Measurements from ENCODE around the gene IFITM1. TPM values are rescaled to one million over a fixed set of nuclear protein-coding genes. Genes with fewer than 3 reads are reported as not detected.
"Not testable (repeated sequence)": the region's sequence is repeated elsewhere in the genome, so short reads cannot be mapped to it uniquely, and the experiment has no call there.

Gene IFITM1
- total RNA-seq, 1 donor from 2014 or later: 128 TPM

GRCh38 chr11:362642-363442, 49.0 kb downstream of the IFITM1 start:
- Histone ChIP-seq H3K4me3 (no peak overlapping the region), H3K9me3 (no peaks in the 10 kb centered on the region), H3K27ac (no peak overlapping the region), H3K36me3 (no peaks in the 10 kb centered on the region), H3K4me1 (peaks cover under 1% of the 10 kb centered on the region), H3K27me3 (ENCODE audit: low read depth) (peaks cover 28% of the 10 kb centered on the region)
- ATAC-seq: no peak
- no peak for DNase-seq
- TF ChIP-seq, protein P1, sequence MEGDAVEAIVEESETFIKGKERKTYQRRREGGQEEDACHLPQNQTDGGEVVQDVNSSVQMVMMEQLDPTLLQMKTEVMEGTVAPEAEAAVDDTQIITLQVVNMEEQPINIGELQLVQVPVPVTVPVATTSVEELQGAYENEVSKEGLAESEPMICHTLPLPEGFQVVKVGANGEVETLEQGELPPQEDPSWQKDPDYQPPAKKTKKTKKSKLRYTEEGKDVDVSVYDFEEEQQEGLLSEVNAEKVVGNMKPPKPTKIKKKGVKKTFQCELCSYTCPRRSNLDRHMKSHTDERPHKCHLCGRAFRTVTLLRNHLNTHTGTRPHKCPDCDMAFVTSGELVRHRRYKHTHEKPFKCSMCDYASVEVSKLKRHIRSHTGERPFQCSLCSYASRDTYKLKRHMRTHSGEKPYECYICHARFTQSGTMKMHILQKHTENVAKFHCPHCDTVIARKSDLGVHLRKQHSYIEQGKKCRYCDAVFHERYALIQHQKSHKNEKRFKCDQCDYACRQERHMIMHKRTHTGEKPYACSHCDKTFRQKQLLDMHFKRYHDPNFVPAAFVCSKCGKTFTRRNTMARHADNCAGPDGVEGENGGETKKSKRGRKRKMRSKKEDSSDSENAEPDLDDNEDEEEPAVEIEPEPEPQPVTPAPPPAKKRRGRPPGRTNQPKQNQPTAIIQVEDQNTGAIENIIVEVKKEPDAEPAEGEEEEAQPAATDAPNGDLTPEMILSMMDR (IDR thresholded peaks at IDR 0.05): no peak
- intact Hi-C loops (cut with DNase I): no loop called here

GRCh38 chr11:363443-363805, 49.6 kb downstream of the IFITM1 start:
- H3K9me3 ChIP-seq; H3K27ac ChIP-seq; ATAC-seq; DNase-seq; intact Hi-C loops (cut with DNase I); H3K36me3 ChIP-seq; H3K4me3 ChIP-seq; H3K4me1 ChIP-seq: not testable (repeated sequence)
- H3K27me3 ChIP-seq (ENCODE audit: low read depth): peaks cover 34% of the 10 kb centered on the region

DNA sequence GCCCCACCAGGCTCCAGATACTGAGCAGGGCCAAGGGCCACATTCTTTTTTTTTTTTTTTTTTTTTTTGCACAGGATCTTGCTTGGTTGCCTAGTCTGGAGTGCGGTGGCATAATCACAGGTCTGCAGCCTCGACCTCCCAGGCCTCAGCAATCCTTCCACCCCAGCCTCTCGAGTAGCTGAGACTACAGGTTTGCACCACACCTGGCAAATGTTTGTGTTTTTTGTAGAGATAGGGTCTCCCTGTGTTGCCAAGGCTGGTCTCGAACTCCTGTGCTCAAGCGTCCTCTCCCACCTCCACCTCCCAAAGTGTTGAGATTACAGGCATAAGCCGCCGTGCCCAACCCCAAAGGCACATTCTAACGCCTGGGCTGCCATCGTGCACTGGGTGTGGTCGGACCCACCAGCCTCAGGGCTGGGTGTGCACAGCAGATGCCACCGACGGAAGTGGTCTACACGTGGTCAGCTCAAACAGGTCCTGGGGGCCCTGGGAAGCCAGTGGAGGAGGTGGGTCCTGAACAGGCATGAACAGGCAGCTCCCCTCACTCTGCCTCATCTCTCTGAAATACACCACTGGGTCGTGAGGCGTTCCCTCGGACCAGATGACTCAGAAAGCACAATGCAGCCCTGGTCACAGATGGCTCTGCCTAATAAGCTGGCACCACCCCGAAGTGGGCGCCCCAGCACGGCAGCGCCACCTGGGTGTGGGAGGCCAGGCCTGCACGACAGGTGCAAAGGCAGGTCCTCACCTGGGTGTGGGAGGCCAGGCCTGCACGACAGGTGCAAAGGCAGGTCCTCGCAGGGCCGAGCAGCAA, 50.3 kb downstream of the IFITM1 start:
- peak; percentile 65 for DNase-seq
- peaks cover 39% of the 10 kb centered on the region for H3K27me3 ChIP-seq (ENCODE audit: low read depth)
- intact Hi-C loops (cut with DNase I): no loop called here
- no peaks in the 10 kb centered on the region for H3K9me3 ChIP-seq
- H3K4me3 ChIP-seq: no peak overlapping the region
- H3K4me1 ChIP-seq: peaks cover 10% of the 10 kb centered on the region
- no peaks in the 10 kb centered on the region for H3K36me3 ChIP-seq
- TF ChIP-seq, protein P1 (IDR thresholded peaks at IDR 0.05): peak; percentile 37
- peak; percentile 77 to 85 for ATAC-seq
- no peak overlapping the region for H3K27ac ChIP-seq

Other genes with a start within 250 kb of the IFITM1 start
- not detected for gene SCGB1C1, start 121.0 kb upstream of the IFITM1 start, total RNA-seq
- gene BET1L, start 106.6 kb upstream of the IFITM1 start, total RNA-seq: 54.2 TPM
- 103 TPM for gene RIC8A, start 106.3 kb upstream of the IFITM1 start, total RNA-seq
- 17.6 TPM for gene SIRT3, start 77.7 kb upstream of the IFITM1 start, total RNA-seq
- gene PSMD13, start 77.1 kb upstream of the IFITM1 start, total RNA-seq: 89.5 TPM
- gene NLRP6, start 35.6 kb upstream of the IFITM1 start, total RNA-seq: 1.3 TPM
- 163 TPM for gene PGGHG, start 24.9 kb upstream of the IFITM1 start, total RNA-seq
- not detected for gene IFITM5, start 14.5 kb upstream of the IFITM1 start, total RNA-seq
- gene IFITM2, start 6.2 kb upstream of the IFITM1 start, total RNA-seq: 607 TPM
- 767 TPM for gene IFITM3, start 6.8 kb downstream of the IFITM1 start, total RNA-seq
- gene B4GALNT4, start 55.5 kb downstream of the IFITM1 start, total RNA-seq: 0.38 TPM
- 23.1 TPM for gene PKP3, start 80.2 kb downstream of the IFITM1 start, total RNA-seq
- gene SIGIRR, start 101.0 kb downstream of the IFITM1 start, total RNA-seq: 91.8 TPM
- gene ANO9, start 128.0 kb downstream of the IFITM1 start, total RNA-seq: 21.6 TPM
- gene PTDSS2, start 136.2 kb downstream of the IFITM1 start, total RNA-seq: 32.9 TPM
- 237 TPM for gene RNH1, start 193.2 kb downstream of the IFITM1 start, total RNA-seq
- gene HRAS, start 221.5 kb downstream of the IFITM1 start, total RNA-seq: 36.3 TPM
- 7.6 TPM for gene LRRC56, start 223.5 kb downstream of the IFITM1 start, total RNA-seq
- gene LMNTD2, start 246.7 kb downstream of the IFITM1 start, total RNA-seq: 6.0 TPM
- gene RASSF7, start 246.9 kb downstream of the IFITM1 start, total RNA-seq: 71.5 TPM